NCI-H2227 (cell line): Measurements from ENCODE around the gene PNKP.

Experiments
- DNase-seq: peaks from one replicate; lab custom pipeline; 2025; ENCODE audit not compliant: unreplicated experiment; lab: John Stamatoyannopoulos, UW

Gene PNKP

GRCh38 chr19:49876422-49877019 lies 9.1 kb upstream of the PNKP start:
- peak; percentile 96 for DNase-seq

- DNase-seq: peak; percentile 74
Observed at GRCh38 chr19:49875857-49876421, 8.6 kb upstream of the PNKP start.

GRCh38 chr19:49875177-49875576 lies 7.8 kb upstream of the PNKP start:
- no peak for DNase-seq

GRCh38 chr19:49874503-49875157 lies 7.3 kb upstream of the PNKP start:
- DNase-seq: no peak

GRCh38 chr19:49873834-49874233 lies 6.5 kb upstream of the PNKP start:
- DNase-seq: no peak

- DNase-seq: no peak
Observed at GRCh38 chr19:49873129-49873521, 5.7 kb upstream of the PNKP start.

GRCh38 chr19:49872245-49873128 lies 5.1 kb upstream of the PNKP start:
- no peak for DNase-seq

GRCh38 chr19:49871349-49871985 lies 4.1 kb upstream of the PNKP start:
- no peak for DNase-seq

GRCh38 chr19:49870309-49870901 lies 3.0 kb upstream of the PNKP start:
- DNase-seq: no peak

GRCh38 chr19:49869484-49870308 lies 2.3 kb upstream of the PNKP start:
- peak; percentile 98 for DNase-seq

- DNase-seq: peak; percentile 81
Observed at GRCh38 chr19:49869009-49869483, 1.7 kb upstream of the PNKP start.

- no peak for DNase-seq
Observed at GRCh38 chr19:49864890-49865289, 2.5 kb downstream of the PNKP start.

- no peak for DNase-seq
Observed at GRCh38 chr19:49863935-49864320, 3.4 kb downstream of the PNKP start.

- no peak for DNase-seq
Observed at GRCh38 chr19:49863254-49863934, 4.0 kb downstream of the PNKP start.

- DNase-seq: no peak
Observed at GRCh38 chr19:49862391-49863253, 4.8 kb downstream of the PNKP start.

GRCh38 chr19:49861541-49862378 lies 5.6 kb downstream of the PNKP start:
- no peak for DNase-seq

- peak; percentile 77 for DNase-seq
Observed at GRCh38 chr19:49861107-49861506, 6.3 kb downstream of the PNKP start.
